G401 (cell line): ENCODE results near the gene GDF15. TPM values are rescaled to one million over a fixed set of nuclear protein-coding genes. Genes with fewer than 3 reads are reported as not detected.
A peak's percentile ranks its signal among the peaks of the same experiment; 100 is the strongest.

Experiments used
- DNase-seq: peaks from one replicate; pipeline ENCODE4 v3.0.0-alpha.2; 2015; ENCODE audit warnings: low spot score
- in situ Hi-C: cut with HindIII; loops from 2 replicates; pipeline ENCODE4 v1.10.0; 2016; ENCODE audit warnings: low sequenced_read_pairs, mixed read lengths
- total RNA-seq: library from RNA; depleted of rRNA; stranded (reverse); fragments of >200 nt; shearing (Covaris generic); gene quantifications from 2 replicates; pipeline ENCODE4 v1.2.3, GENCODE V29; 2014; rRNA removed

Gene GDF15
- total RNA-seq, 1 experiment from 2014 or later = 143 TPM

DNA sequence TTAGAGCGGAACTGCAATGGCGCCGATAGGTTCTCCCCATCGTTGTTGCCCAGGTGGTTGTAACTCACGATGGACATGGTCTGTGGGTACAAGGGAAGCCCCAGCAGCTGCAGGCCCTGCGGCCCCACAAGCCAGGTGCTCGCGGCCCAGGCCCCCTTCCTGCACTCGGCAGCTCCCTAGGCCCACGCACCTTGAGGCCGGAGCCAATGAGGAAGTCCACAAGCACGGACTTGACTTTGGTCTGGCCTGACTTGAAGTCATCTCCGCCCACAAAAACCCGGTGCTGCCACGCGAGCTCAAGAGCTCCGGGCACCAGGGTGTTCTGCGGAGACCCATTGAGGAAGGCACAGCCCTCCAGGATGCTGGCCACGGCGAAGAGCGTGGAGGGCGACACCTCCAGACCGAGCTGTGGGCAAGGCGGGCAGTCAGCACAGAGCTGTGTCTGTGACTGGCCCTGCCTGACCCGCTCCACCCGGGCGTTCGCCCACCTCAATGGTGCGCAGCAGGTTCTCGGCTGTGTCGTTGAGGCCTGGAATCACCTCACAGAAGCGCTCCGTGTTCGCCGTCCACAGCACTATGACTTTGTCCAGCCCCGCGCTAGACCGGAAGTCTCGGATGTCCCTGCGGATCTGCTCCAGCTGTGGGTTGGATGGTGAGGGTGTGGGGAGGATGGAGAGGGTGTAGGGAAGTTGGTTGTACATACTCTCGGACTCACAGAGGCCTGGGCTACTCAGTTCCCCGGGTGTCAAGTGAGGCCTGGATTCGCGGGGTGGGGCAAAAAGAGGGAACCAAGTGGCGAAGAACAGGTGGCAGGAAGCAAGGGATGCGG, 50.1 kb downstream of the GDF15 start:
- DNase-seq = no peak
- in situ Hi-C loops = no loop called here

DNA sequence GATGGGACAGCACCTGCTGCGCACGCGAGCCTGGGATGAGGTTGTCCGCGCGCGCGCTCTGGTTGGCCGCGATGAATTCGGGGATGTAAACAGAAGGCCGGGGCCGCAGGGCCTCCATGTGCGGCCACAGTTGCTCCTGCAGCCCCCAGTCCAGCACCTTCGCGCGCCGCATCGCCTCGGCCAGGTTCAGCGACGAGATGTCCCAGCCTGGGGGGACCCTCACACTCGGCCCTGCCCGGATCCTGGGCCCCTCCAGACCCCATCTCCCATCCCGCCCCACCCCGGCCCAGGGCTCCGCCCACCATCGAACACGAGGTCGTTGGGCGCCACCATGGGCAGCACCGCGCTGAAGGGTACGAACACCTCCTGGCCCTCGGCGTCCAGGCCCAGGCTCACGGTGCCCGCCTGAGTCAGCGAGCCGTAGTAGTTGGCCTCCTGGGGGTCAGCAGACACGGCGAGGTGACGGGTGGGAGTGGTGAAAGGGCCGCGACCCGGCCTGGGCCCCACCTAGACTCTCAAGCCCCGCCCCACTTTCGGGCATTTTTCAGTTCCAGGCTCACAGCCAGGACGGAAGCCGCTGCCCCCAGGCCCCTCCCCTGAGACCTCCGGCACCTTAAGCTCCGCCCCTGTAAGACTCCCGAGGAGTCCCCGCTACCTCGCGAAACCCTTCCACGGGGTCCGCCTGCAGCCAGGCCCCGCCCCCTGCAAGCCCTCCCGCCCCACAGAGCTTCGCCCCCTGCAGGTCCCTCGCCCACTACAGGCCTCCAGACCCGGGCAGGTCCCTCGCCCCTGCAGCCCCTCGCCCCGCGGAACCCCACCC, 50.9 kb downstream of the GDF15 start:
- DNase-seq = peak; percentile 67
- in situ Hi-C loops = no loop called here

DNA sequence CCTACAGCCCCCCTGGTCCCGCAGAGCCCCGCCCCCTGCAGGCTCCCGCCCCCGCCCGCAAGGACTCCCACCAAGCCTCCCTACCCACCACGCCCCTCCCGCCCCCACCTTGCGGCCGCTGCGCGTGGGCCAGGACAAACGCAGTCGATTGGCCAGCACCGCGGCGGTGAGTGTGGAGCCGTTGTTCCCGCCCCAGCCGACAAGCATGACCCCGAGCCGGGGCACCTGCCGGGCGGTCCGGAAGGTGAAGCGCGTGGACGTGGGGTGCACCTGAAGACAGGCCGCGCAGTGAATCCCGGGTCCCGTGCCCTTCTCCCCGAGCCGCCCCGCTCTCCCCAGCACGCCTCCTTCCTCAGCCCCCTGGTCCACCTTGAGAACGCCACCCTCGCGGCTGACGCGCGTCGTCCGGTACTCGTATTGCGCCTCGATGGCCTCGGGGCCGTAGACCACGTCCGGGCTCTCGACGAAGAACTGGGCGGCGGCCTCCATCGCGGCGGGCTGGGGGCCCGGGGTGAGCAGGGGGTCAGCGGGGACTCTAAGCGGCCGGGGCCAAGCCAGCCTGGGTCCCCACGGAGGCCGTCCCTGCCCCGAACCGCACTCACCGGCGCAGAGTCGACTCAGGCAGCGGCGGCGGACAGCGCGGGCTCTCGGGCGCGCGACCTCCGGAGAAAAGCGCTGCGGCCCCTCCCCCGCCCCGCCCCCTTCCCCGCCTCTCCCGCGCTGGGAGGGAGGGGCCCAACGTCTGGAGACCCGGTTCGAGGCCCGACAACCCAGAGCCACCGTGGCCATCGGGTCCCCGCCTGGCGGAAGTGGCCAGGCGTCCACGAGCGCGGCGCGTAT, 51.8 kb downstream of the GDF15 start, which contains the start of gene ISYNA1:
TSS of gene ISYNA1 (minus strand) at position 643 of the 840 bp plus-strand sequence. CDS start at position 489, 154 bp downstream.
- in situ Hi-C loops = no loop called here

GRCh38 chr19:18438331-18439024, 52.5 kb downstream of the GDF15 start:
- DNase-seq = no peak
- in situ Hi-C loops = no loop called here

More for the DNA sequence above, 51.8 kb downstream of the GDF15 start, which contains the start of gene ISYNA1:
- DNase-seq = no peak

Other genes with a start within 250 kb of the GDF15 start
- gene PIK3R2, start 233.0 kb upstream of the GDF15 start, total RNA-seq = 7.9 and 31.5 TPM in 2 replicates
- gene IFI30, start 212.3 kb upstream of the GDF15 start, total RNA-seq = 77.6 and 103 TPM in 2 replicates
- gene MPV17L2, start 192.9 kb upstream of the GDF15 start, total RNA-seq = 30.4 and 67.0 TPM in 2 replicates
- 0.14 and 2.0 TPM in 2 replicates for gene RAB3A, start 182.1 kb upstream of the GDF15 start, total RNA-seq
- 11.1 and 17.0 TPM in 2 replicates for gene PDE4C, start 159.7 kb upstream of the GDF15 start, total RNA-seq
- gene IQCN, start 111.7 kb upstream of the GDF15 start, total RNA-seq = 0.37 and 0.47 TPM in 2 replicates
- 263 and 286 TPM in 2 replicates for gene JUND, start 104.5 kb upstream of the GDF15 start, total RNA-seq
- 539 and 749 TPM in 2 replicates for gene LSM4, start 63.1 kb upstream of the GDF15 start, total RNA-seq
- 6.5 and 14.1 TPM in 2 replicates for gene PGPEP1, start 45.6 kb upstream of the GDF15 start, total RNA-seq
- gene LRRC25, start 11.5 kb downstream of the GDF15 start, total RNA-seq = not detected in 2 replicates
- gene SSBP4, start 33.2 kb downstream of the GDF15 start, total RNA-seq = 272 and 351 TPM in 2 replicates
- 251 and 359 TPM in 2 replicates for gene ISYNA1, start 52.0 kb downstream of the GDF15 start, total RNA-seq
- 15.9 and 16.0 TPM in 2 replicates for gene ELL, start 135.9 kb downstream of the GDF15 start, total RNA-seq
- gene FKBP8, start 157.4 kb downstream of the GDF15 start, total RNA-seq = 404 and 484 TPM in 2 replicates
- gene KXD1, start 171.7 kb downstream of the GDF15 start, total RNA-seq = 84.9 and 95.9 TPM in 2 replicates
- gene UBA52, start 185.7 kb downstream of the GDF15 start, total RNA-seq = 833 and 855 TPM in 2 replicates
- 50.0 and 100 TPM in 2 replicates for gene REX1BD, start 202.6 kb downstream of the GDF15 start, total RNA-seq
- 148 and 169 TPM in 2 replicates for gene CRLF1, start 220.6 kb downstream of the GDF15 start, total RNA-seq
- 2.5 and 4.1 TPM in 2 replicates for gene TMEM59L, start 226.7 kb downstream of the GDF15 start, total RNA-seq